ENCODE measurements around the gene ANKS4B.

GRCh38 chr16:21276090-21276489 is 42.6 kb downstream of the ANKS4B start:
- no peak for TF ChIP-seq CTCF (IDR thresholded peaks at IDR 0.05; ENCODE audit: control extremely low read depth in 1 of 3, insufficient read depth in 1 of 3, low read depth in 1 of 3, low read length in 3 of 3)
- TF ChIP-seq EZH2 (IDR thresholded peaks at IDR 0.05; ENCODE audit: low read depth, low read length, severe bottlenecking): no peak
- no peak for TF ChIP-seq CEBPB (IDR thresholded peaks at IDR 0.05; ENCODE audit: low read depth, low read length)
- no peak for TF ChIP-seq POLR2AphosphoS5 (IDR thresholded peaks at IDR 0.05; ENCODE audit: low read depth, low read length)
- no peak for TF ChIP-seq ZNF274 (IDR thresholded peaks at IDR 0.05; ENCODE audit: borderline replicate concordance, extremely low read depth, low read length)

Measured in H1 (cell line).